Gastroesophageal sphincter (tissue), 4 donors: Measurements from ENCODE around the gene PIK3R5. TPM values are rescaled to one million over a fixed set of nuclear protein-coding genes. Genes with fewer than 3 reads are reported as not detected.

ENCODE experiments used
- ATAC-seq: fragments of 150-250 bp; one replicate; pipeline ENCODE4 v1.9.1; 2016; ENCODE audit warnings: mild to moderate bottlenecking, moderate library complexity
- H3K27ac ChIP-seq, 4 donors: fragments of 200-600 bp; sonication (generic) in 3 of 4; 1 replicate in 3 of 4; 2 replicates in 1 of 4; pipeline ENCODE4 v1.5.1; 2016 to 2019
- H3K27me3 ChIP-seq: fragments of 200-600 bp; sonication (generic); one replicate; pipeline ENCODE4 v1.5.1; 2019
- H3K36me3 ChIP-seq, 2 donors: fragments of 200-600 bp; sonication (generic); one replicate each; pipeline ENCODE4 v1.5.1; 2019; ENCODE audit warnings: control low read depth in 1 of 2
- H3K4me1 ChIP-seq, 3 donors: fragments of 200-600 bp; sonication (generic); 1 replicate in 2 of 3; 2 replicates in 1 of 3; pipeline ENCODE4 v1.5.1; 2016 to 2019; ENCODE audit warnings: control low read depth in 2 of 3
- H3K4me3 ChIP-seq, 2 donors: fragments of 200-600 bp; sonication (generic); one replicate each; pipeline ENCODE4 v1.5.1; 2019; ENCODE audit warnings: mild to moderate bottlenecking in 1 of 2, moderate library complexity in 1 of 2
- H3K9me3 ChIP-seq, 3 donors: fragments of 200-600 bp; sonication (generic); one replicate each; pipeline ENCODE4 v1.5.1; 2017 to 2019; ENCODE audit warnings: control low read depth in 2 of 3
- EP300 ChIP-seq: sonication (generic); formaldehyde crosslinking; IDR thresholded peaks from one replicate; pipeline ENCODE4 v1.6.1; 2017; ENCODE audit warnings: antibody characterized with exemption, mild to moderate bottlenecking
- POLR2A ChIP-seq, 2 donors: fragments of 450-650 bp; IDR thresholded peaks; one replicate each; pipeline ENCODE4 v1.6.1; 2017; ENCODE audit warnings: antibody characterized with exemption in 2 of 2, mild to moderate bottlenecking in 2 of 2, moderate library complexity in 1 of 2
- POLR2AphosphoS5 ChIP-seq: sonication (generic); formaldehyde crosslinking; IDR thresholded peaks from one replicate; pipeline ENCODE4 v1.6.1; 2017; ENCODE audit warnings: antibody characterized with exemption
- WGBS, 2 donors: methylation state at CpG; one replicate each; pipeline ENCODE4 v1.1.5; 2018; ENCODE audit warnings: low coverage in 1 of 2; 5-methylcytosine and 5-hydroxymethylcytosine counted together
- total RNA-seq, 4 donors: library from RNA; depleted of rRNA; stranded (reverse); fragments of >200 nt; gene quantifications; one replicate each; pipeline ENCODE4 v1.1.0, GENCODE V29; 2016
- TF ChIP-seq, protein P1 (sequence below), 4 experiments: fragments of 200-600 bp in 2 of 4; fragments of 450-650 bp in 2 of 4; sonication (generic) in 1 of 4; IDR thresholded peaks; one replicate each; pipeline ENCODE4 v1.5.1; 2017 to 2019; ENCODE audit warnings: antibody characterized with exemption in 4 of 4, mild to moderate bottlenecking in 2 of 4, moderate library complexity in 2 of 4

PIK3R5 gene
- total RNA-seq, 4 donors from 2014 or later: 8.9 to 13.1 (median 11.9) TPM

DNA sequence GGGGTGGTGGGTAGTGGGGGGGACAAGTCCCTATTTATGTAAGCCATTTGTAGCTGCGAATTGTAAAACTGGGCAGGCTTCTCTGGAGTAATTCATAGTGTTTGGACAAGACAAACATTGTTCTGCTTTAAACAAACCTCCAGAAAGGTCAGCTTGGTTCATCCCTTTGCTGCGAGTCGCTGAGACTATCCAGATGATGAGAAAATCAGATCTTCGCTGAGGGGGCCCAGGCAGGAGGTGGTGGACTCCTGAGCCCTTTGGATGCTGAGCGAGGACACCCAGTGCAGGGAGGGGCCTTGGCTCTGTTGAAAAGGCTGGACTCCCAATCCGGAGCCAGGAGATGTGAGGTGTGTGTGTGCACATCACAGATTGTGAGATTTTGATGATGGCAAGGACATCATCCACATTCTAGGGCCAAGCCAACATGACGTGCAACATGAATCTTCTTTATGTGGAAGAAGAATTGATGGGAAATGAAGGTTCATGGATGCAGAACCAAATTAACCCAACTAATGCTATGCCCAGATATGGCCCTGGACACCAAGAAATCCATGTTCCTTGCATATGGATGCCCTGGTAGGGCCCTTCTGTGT lies 40.8 kb upstream of the PIK3R5 start:
- peak overlapping the region in 2 of 4 donors; percentile 48 to 57 for H3K27ac ChIP-seq

DNA sequence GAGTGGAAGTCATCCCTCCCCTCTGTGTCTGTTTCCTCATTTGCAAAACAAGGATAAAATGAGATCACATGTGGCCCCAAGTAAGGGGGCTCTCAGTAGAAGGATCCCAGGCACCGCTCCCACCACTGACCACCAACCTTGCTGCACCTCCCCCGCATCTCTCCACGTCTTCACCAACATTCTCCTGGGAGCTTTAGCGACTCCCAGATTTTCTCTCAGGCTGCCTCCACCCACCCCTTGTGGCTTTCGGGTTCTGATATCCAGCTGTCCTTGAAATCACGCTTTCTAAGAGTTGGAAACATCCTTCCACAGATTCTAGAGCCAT lies 39.4 kb upstream of the PIK3R5 start:
- TF ChIP-seq POLR2A (IDR thresholded peaks at IDR 0.05) (no peak), POLR2AphosphoS5 (no peak), EP300 (no peak)
- TF ChIP-seq, protein P1, sequence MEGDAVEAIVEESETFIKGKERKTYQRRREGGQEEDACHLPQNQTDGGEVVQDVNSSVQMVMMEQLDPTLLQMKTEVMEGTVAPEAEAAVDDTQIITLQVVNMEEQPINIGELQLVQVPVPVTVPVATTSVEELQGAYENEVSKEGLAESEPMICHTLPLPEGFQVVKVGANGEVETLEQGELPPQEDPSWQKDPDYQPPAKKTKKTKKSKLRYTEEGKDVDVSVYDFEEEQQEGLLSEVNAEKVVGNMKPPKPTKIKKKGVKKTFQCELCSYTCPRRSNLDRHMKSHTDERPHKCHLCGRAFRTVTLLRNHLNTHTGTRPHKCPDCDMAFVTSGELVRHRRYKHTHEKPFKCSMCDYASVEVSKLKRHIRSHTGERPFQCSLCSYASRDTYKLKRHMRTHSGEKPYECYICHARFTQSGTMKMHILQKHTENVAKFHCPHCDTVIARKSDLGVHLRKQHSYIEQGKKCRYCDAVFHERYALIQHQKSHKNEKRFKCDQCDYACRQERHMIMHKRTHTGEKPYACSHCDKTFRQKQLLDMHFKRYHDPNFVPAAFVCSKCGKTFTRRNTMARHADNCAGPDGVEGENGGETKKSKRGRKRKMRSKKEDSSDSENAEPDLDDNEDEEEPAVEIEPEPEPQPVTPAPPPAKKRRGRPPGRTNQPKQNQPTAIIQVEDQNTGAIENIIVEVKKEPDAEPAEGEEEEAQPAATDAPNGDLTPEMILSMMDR (IDR thresholded peaks at IDR 0.05): no peak
- Histone ChIP-seq H3K9me3 (no peaks in the 10 kb centered on the region), H3K27ac (no peak overlapping the region), H3K36me3 (no peaks in the 10 kb centered on the region), H3K27me3 (peaks cover 31% of the 10 kb centered on the region), H3K4me3 (no peak overlapping the region), H3K4me1 (peaks cover 0 to 46% (median 9%) of the 10 kb centered on the region in 3 donors)
- WGBS, 2 donors: 83 to 88% methylated on average over 4 to 6 of the region's 6 CpGs
- ATAC-seq: no peak

More for the DNA sequence above, 40.8 kb upstream of the PIK3R5 start:
- Histone ChIP-seq H3K36me3 (no peaks in the 10 kb centered on the region), H3K4me3 (no peak overlapping the region), H3K4me1 (peaks cover 0 to 49% (median 9%) of the 10 kb centered on the region in 3 donors), H3K27me3 (peaks cover 31% of the 10 kb centered on the region), H3K9me3 (no peaks in the 10 kb centered on the region)
- 40 to 76% methylated on average over 1 to 5 of the region's 7 CpGs for WGBS, 2 donors
- ATAC-seq: no peak
- TF ChIP-seq EP300 (no peak), POLR2A (IDR thresholded peaks at IDR 0.05) (no peak), POLR2AphosphoS5 (no peak)
- TF ChIP-seq, protein P1 (IDR thresholded peaks at IDR 0.05): no peak

DNA sequence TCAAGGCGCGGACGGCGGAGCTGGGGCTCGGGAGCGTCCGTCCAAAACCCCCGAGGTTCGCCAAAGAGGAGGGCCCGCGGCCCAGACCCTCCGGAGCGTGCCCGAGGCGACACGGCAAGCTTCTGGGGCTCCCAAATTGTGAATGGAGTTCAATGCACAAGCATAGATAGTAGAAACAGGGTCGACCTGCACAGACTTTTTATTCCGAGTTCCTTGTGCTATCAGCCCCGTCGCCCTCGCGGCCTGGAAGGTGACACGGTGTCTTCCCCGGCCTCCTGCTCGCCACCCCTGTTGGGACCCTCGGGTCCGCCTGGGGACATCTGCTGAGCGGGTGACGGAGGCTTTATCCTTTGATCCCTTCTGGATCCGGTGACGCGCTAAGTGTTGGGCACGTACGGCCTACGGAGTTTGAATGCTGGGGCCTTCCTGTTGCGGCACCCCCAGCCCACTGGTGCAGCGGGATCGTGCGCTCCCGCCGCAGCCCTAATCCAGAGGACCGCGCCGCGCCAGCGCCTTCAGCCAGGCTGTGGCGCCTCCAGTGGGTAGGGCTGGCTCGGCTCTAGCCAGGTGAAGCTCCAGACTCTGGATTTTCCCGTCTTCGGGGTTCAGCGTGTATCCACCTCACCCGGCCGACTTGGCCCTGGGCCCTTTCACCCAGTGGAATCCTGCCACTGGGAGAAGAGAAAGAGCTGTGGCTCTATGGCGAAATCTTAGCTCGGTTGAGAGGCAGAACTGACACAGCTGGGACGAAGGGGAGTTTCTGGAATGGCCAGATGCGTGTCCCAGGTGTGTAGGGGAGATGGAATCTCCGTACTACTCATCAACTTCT lies 38.8 kb upstream of the PIK3R5 start:
- Histone ChIP-seq H3K4me3 (peak overlapping the region in 1 of 2 donors; percentile 72), H3K27me3 (peaks cover 31% of the 10 kb centered on the region), H3K36me3 (no peaks in the 10 kb centered on the region), H3K4me1 (peaks cover 0 to 44% (median 9%) of the 10 kb centered on the region in 3 donors), H3K9me3 (no peaks in the 10 kb centered on the region), H3K27ac (peak overlapping the region in 2 of 4 donors; percentile 74 to 86)
- WGBS, 2 donors: 52% methylated on average over 40 of the region's 58 CpGs; no CpG with 5 or more reads in 1 of the 2 donors
- no peak for ATAC-seq
- TF ChIP-seq, protein P1 (IDR thresholded peaks at IDR 0.05): no peak
- no peak for TF ChIP-seq POLR2A (IDR thresholded peaks at IDR 0.05)
- TF ChIP-seq EP300: no peak
- no peak for TF ChIP-seq POLR2AphosphoS5

DNA sequence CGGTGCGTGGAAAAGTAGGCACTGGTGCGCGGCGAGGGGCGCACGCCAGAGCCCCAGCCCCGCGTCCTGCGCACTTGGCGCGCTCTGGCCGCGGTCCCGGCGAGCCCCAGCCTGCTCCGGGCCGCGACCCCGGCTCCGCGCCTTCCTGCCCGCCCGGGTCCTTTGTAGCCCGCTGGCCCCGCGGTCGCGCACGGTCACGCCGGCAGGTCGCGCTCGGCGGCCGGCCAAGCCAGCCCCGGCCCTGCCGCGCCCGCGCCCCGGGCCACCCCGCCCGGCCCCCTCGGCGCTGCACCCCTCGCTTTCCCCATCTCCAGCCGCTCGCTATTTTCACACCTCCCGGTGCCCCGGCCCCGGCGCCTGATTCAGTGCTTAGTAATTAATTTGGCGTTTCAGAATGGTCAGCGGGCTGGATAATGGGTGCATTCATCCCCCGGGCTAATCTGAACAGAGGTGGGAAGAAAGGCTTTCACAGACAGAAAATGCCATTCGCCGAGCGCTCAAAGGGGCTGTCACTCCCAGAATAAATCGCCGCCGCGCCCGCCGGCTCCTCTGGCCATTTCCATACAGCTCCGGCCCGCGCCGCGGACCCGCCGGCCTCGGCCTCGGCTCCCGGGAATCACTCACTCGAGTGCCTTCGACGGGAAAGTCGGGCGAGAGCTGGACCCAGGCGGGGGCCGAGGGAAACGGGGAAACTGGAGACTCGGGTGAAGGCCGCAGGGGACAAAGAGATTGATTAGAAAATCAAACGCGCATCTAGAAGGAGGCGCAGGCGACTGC lies 38.0 kb upstream of the PIK3R5 start:
- Histone ChIP-seq H3K4me1 (peaks cover 0 to 44% (median 9%) of the 10 kb centered on the region in 3 donors), H3K4me3 (peak overlapping the region; percentile 64 to 72), H3K9me3 (no peaks in the 10 kb centered on the region), H3K36me3 (no peaks in the 10 kb centered on the region), H3K27me3 (peaks cover 31% of the 10 kb centered on the region), H3K27ac (peak overlapping the region in 3 of 4 donors; percentile 74 to 86 (median 76))
- TF ChIP-seq POLR2A (IDR thresholded peaks at IDR 0.05): no peak
- TF ChIP-seq, protein P1 (IDR thresholded peaks at IDR 0.05): no peak
- TF ChIP-seq EP300: no peak
- no peak for TF ChIP-seq POLR2AphosphoS5
- 6 to 68% methylated on average over 3 to 8 of the region's 90 CpGs for WGBS, 2 donors
- peak; percentile 26 for ATAC-seq
